Measurements from ENCODE around the gene QSER1. TPM values are rescaled to one million over a fixed set of nuclear protein-coding genes. Genes with fewer than 3 reads are reported as not detected.
"Not testable (repeated sequence)": the region's sequence is repeated elsewhere in the genome, so short reads cannot be mapped to it uniquely, and the experiment has no call there.

The QSER1 gene
- total RNA-seq, 1 experiment from 2014 or later: 5.7 TPM

- H3K4me3 ChIP-seq: no peak overlapping the region
- no peaks in the 10 kb centered on the region for H3K9me3 ChIP-seq
- no peaks in the 10 kb centered on the region for H3K36me3 ChIP-seq
- H3K27me3 ChIP-seq: no peaks in the 10 kb centered on the region
- no peak for DNase-seq
These were observed 7.1 kb upstream of the QSER1 start for GRCh38 chr11:32885556-32885955.

- no peak for DNase-seq
- no peak overlapping the region for H3K4me3 ChIP-seq
- H3K36me3 ChIP-seq: no peaks in the 10 kb centered on the region
- no peaks in the 10 kb centered on the region for H3K9me3 ChIP-seq
- H3K27me3 ChIP-seq: no peaks in the 10 kb centered on the region
These were observed 6.4 kb upstream of the QSER1 start for GRCh38 chr11:32886180-32886579.

- not testable (repeated sequence) for H3K27me3 ChIP-seq, H3K36me3 ChIP-seq, DNase-seq, H3K4me3 ChIP-seq, H3K9me3 ChIP-seq
These were observed 4.8 kb upstream of the QSER1 start for GRCh38 chr11:32887707-32888383.

- not testable (repeated sequence) for DNase-seq, H3K36me3 ChIP-seq, H3K4me3 ChIP-seq, H3K27me3 ChIP-seq, H3K9me3 ChIP-seq
These were observed 4.3 kb upstream of the QSER1 start for GRCh38 chr11:32888384-32888710.

- H3K4me3 ChIP-seq: no peak overlapping the region
- no peak for DNase-seq
- H3K27me3 ChIP-seq: no peaks in the 10 kb centered on the region
- H3K36me3 ChIP-seq: no peaks in the 10 kb centered on the region
- H3K9me3 ChIP-seq: no peaks in the 10 kb centered on the region
These were observed 3.8 kb upstream of the QSER1 start for GRCh38 chr11:32888805-32889204.

- H3K9me3 ChIP-seq: no peaks in the 10 kb centered on the region
- peak overlapping the region; percentile 77; the same call in 1 of the 2 replicates for H3K4me3 ChIP-seq
- DNase-seq: no peak
- H3K27me3 ChIP-seq: no peaks in the 10 kb centered on the region
- H3K36me3 ChIP-seq: no peaks in the 10 kb centered on the region; the same call in none of the 2 replicates
These were observed 1.6 kb upstream of the QSER1 start for GRCh38 chr11:32890843-32891656.

GRCh38 chr11:32891657-32892354, 805 bp upstream of the QSER1 start:
- Histone ChIP-seq H3K36me3 (no peaks in the 10 kb centered on the region; the same call in none of the 2 replicates), H3K4me3 (peak overlapping the region; percentile 77), H3K9me3 (no peaks in the 10 kb centered on the region), H3K27me3 (no peaks in the 10 kb centered on the region)
- no peak for DNase-seq

GRCh38 chr11:32893093-32893342, 407 bp downstream of the QSER1 start:
- Histone ChIP-seq H3K36me3 (no peaks in the 10 kb centered on the region; the same call in none of the 2 replicates), H3K27me3 (no peaks in the 10 kb centered on the region), H3K4me3 (peak overlapping the region; percentile 77), H3K9me3 (no peaks in the 10 kb centered on the region)
- no peak for DNase-seq

GRCh38 chr11:32893343-32894148, 935 bp downstream of the QSER1 start:
- no peaks in the 10 kb centered on the region for H3K9me3 ChIP-seq
- H3K4me3 ChIP-seq: peak overlapping the region; percentile 77
- DNase-seq: peak; percentile 43
- H3K36me3 ChIP-seq: peaks cover 2% of the 10 kb centered on the region
- H3K27me3 ChIP-seq: no peaks in the 10 kb centered on the region

- peak; percentile 49 for DNase-seq
- no peaks in the 10 kb centered on the region for H3K27me3 ChIP-seq
- H3K36me3 ChIP-seq: peaks cover 8% of the 10 kb centered on the region
- no peaks in the 10 kb centered on the region for H3K9me3 ChIP-seq
- peak overlapping the region; percentile 77 for H3K4me3 ChIP-seq
These were observed 1.7 kb downstream of the QSER1 start for GRCh38 chr11:32894149-32894827.

- H3K4me3 ChIP-seq: peak overlapping the region; percentile 77
- DNase-seq: no peak
These were observed 2.3 kb downstream of the QSER1 start for GRCh38 chr11:32894921-32895320.

GRCh38 chr11:32895471-32895870, 2.9 kb downstream of the QSER1 start:
- DNase-seq: no peak
- no peaks in the 10 kb centered on the region for H3K27me3 ChIP-seq
- H3K4me3 ChIP-seq: no peak overlapping the region

More at GRCh38 chr11:32894921-32895320, 2.3 kb downstream of the QSER1 start:
- Histone ChIP-seq H3K9me3 (no peaks in the 10 kb centered on the region), H3K36me3 (peaks cover 10% of the 10 kb centered on the region), H3K27me3 (no peaks in the 10 kb centered on the region)

GRCh38 chr11:32897103-32897502, 4.5 kb downstream of the QSER1 start:
- H3K4me3 ChIP-seq: no peak overlapping the region
- no peak for DNase-seq
- H3K36me3 ChIP-seq: peaks cover 15% of the 10 kb centered on the region
- H3K27me3 ChIP-seq: no peaks in the 10 kb centered on the region
- no peaks in the 10 kb centered on the region for H3K9me3 ChIP-seq

More at GRCh38 chr11:32895471-32895870, 2.9 kb downstream of the QSER1 start:
- H3K36me3 ChIP-seq: peaks cover 10% of the 10 kb centered on the region
- no peaks in the 10 kb centered on the region for H3K9me3 ChIP-seq

GRCh38 chr11:32899438-32899837, 6.8 kb downstream of the QSER1 start:
- peaks cover 15% of the 10 kb centered on the region for H3K36me3 ChIP-seq
- no peaks in the 10 kb centered on the region for H3K9me3 ChIP-seq
- no peaks in the 10 kb centered on the region for H3K27me3 ChIP-seq
- no peak overlapping the region for H3K4me3 ChIP-seq
- no peak for DNase-seq

- Histone ChIP-seq H3K4me3 (no peak overlapping the region), H3K27me3 (no peaks in the 10 kb centered on the region), H3K36me3 (peaks cover 17% of the 10 kb centered on the region), H3K9me3 (no peaks in the 10 kb centered on the region)
- no peak for DNase-seq
These were observed 9.6 kb downstream of the QSER1 start for GRCh38 chr11:32902089-32902665.

Data from MG63 (cell line).